Lower lobe of right lung (tissue), 2 donors: ENCODE data around the gene PI4KA. TPM values are rescaled to one million over a fixed set of nuclear protein-coding genes. Genes with fewer than 3 reads are reported as not detected.

Source experiments
- ATAC-seq, 2 donors: fragments of 200-7000 bp; cut with Tn5 transposase; one replicate each; pipeline ENCODE4 v1.9.1; 2020 to 2022; ENCODE audit warnings: mild to moderate bottlenecking in 2 of 2, moderate library complexity in 2 of 2
- DNase-seq: peaks from one replicate; pipeline ENCODE4 v3.0.0-alpha.2; 2020
- H3K27ac ChIP-seq: fragments of 200-600 bp; one replicate; pipeline ENCODE4 v1.8.0; 2022
- H3K27me3 ChIP-seq: fragments of 200-600 bp; one replicate; pipeline ENCODE4 v1.8.0; 2022; ENCODE audit warnings: low read depth
- H3K36me3 ChIP-seq: fragments of 200-600 bp; one replicate; pipeline ENCODE4 v1.8.0; 2022; ENCODE audit warnings: mild to moderate bottlenecking
- H3K4me1 ChIP-seq: fragments of 200-600 bp; one replicate; pipeline ENCODE4 v1.8.0; 2022
- H3K4me3 ChIP-seq: fragments of 200-600 bp; one replicate; pipeline ENCODE4 v1.8.0; 2022; ENCODE audit warnings: mild to moderate bottlenecking
- H3K9me3 ChIP-seq: fragments of 200-600 bp; one replicate; pipeline ENCODE4 v1.8.0; 2022
- intact Hi-C: fragments of 100-400 bp; cut with DNase I; formaldehyde crosslinking; loops from one replicate; pipeline ENCODE4 v1.11.0; 2022
- total RNA-seq: library from RNA; stranded (reverse); fragmentation: NEBNext Ultra II Directional; extraction: Animal tissue kit (Norgen Biotek cat#: 25700); gene quantifications from one replicate; pipeline ENCODE4 v1.2.1, GENCODE V29; 2021
- TF ChIP-seq, protein P1 (sequence below): fragments of 200-600 bp; IDR thresholded peaks from one replicate; pipeline ENCODE4 v1.8.0; 2022; ENCODE audit warnings: antibody characterized with exemption, mild to moderate bottlenecking
- donor health status: DM: no; HTN: yes; CAD: no; lungs with severe emphysema.

The PI4KA gene
- total RNA-seq, 1 donor from 2014 or later = 109 TPM

DNA sequence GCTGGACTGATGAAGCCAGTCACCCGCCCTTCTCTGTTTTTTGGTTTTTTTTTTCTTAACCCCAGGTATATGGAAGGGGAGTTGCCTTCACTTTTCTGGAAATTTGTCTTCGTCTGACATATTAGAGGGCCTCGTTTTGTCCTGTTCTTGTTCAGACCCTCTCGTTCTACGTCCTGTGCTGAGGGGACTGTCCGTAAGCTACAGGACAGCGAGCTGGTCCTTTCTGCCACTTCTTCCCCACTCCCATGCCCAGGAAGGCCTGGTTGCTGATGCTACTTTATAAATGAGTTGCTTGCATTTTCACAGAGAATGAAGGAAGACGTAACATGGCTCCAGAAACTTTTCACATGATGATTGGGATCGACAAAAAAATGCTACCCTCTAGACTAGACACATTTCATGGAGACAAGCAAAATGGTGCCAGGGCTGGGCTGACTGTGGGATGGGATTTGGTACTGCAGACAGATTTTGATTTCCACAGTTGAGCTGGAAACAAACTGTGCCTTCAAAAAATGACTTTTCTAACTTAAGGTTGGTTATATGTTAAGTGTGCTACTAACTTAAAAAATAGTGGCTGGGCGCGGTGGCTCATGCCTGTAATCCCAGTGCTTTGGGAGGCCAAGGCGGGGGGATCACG is 31.4 kb upstream of the PI4KA start:
- no peak overlapping the region for H3K4me3 ChIP-seq
- intact Hi-C loops = no loop called here
- no peaks in the 10 kb centered on the region for H3K9me3 ChIP-seq
- no peak overlapping the region for H3K27ac ChIP-seq
- DNase-seq (no peak), ATAC-seq (no peak)
- peaks cover 44% of the 10 kb centered on the region for H3K36me3 ChIP-seq
- TF ChIP-seq, protein P1, sequence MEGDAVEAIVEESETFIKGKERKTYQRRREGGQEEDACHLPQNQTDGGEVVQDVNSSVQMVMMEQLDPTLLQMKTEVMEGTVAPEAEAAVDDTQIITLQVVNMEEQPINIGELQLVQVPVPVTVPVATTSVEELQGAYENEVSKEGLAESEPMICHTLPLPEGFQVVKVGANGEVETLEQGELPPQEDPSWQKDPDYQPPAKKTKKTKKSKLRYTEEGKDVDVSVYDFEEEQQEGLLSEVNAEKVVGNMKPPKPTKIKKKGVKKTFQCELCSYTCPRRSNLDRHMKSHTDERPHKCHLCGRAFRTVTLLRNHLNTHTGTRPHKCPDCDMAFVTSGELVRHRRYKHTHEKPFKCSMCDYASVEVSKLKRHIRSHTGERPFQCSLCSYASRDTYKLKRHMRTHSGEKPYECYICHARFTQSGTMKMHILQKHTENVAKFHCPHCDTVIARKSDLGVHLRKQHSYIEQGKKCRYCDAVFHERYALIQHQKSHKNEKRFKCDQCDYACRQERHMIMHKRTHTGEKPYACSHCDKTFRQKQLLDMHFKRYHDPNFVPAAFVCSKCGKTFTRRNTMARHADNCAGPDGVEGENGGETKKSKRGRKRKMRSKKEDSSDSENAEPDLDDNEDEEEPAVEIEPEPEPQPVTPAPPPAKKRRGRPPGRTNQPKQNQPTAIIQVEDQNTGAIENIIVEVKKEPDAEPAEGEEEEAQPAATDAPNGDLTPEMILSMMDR = no peak
- H3K27me3 ChIP-seq = no peaks in the 10 kb centered on the region
- peaks cover 12% of the 10 kb centered on the region for H3K4me1 ChIP-seq

DNA sequence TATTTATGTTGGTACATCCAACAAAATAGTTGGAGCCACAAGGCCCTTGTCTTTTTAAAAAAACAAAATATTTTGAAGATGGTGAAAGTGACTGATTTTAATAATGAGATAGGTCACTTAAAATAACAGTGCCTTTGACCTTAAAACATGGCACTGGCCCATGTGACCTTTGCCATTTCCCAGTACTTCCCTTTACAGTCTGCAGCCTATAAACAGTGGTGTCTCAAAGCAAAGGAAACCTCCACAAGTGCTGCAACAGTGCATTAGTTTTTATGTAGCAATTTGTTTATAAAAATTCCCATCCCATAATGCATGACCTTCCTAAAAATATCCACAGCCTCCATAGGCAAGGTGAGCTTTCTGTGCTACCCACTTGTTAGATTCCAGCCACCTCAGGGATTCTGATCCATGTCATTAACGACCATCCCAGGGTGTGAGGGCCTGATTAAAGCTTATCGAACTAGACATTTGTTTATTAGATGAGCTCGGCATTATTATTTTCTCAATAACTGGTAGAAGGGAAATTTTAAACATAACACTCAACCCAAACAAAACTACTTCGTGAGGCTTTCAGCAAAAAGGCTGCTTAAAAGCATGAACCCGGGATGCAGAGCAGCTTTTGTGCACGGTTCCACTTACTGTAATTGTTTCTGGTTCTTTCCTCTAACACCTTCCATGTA is 30.6 kb upstream of the PI4KA start:
- Histone ChIP-seq H3K27ac (no peak overlapping the region), H3K9me3 (no peaks in the 10 kb centered on the region), H3K4me3 (no peak overlapping the region), H3K4me1 (peaks cover 12% of the 10 kb centered on the region), H3K27me3 (no peaks in the 10 kb centered on the region), H3K36me3 (peaks cover 53% of the 10 kb centered on the region)
- TF ChIP-seq, protein P1 = no peak
- no peak for DNase-seq
- ATAC-seq = no peak
- intact Hi-C loops = no loop called here

DNA sequence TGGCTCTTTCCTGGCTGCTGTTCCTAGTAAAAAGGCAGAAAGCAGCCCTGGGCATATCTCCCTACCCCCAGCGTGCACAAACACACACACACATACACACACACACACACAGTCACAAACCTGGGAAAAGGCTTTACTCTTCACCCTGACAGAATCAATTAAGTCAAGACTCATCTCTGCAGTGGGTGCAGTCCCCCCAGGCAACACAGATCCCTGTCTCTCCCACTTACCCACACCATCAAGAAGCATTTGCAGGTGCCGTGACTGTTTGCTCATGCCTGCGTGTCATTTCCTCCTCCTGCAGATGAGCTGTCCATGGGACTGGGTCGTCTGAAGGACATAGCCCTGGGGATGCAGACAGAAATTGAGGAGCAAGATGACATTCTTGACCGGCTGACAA is 28.8 kb upstream of the PI4KA start:
- DNase-seq (no peak), ATAC-seq (no peak)
- intact Hi-C loops = no loop called here
- no peaks in the 10 kb centered on the region for H3K27me3 ChIP-seq
- H3K4me3 ChIP-seq = no peak overlapping the region
- peaks cover 70% of the 10 kb centered on the region for H3K36me3 ChIP-seq
- H3K9me3 ChIP-seq = no peaks in the 10 kb centered on the region
- H3K27ac ChIP-seq = no peak overlapping the region
- TF ChIP-seq, protein P1 = no peak
- peaks cover 12% of the 10 kb centered on the region for H3K4me1 ChIP-seq

DNA sequence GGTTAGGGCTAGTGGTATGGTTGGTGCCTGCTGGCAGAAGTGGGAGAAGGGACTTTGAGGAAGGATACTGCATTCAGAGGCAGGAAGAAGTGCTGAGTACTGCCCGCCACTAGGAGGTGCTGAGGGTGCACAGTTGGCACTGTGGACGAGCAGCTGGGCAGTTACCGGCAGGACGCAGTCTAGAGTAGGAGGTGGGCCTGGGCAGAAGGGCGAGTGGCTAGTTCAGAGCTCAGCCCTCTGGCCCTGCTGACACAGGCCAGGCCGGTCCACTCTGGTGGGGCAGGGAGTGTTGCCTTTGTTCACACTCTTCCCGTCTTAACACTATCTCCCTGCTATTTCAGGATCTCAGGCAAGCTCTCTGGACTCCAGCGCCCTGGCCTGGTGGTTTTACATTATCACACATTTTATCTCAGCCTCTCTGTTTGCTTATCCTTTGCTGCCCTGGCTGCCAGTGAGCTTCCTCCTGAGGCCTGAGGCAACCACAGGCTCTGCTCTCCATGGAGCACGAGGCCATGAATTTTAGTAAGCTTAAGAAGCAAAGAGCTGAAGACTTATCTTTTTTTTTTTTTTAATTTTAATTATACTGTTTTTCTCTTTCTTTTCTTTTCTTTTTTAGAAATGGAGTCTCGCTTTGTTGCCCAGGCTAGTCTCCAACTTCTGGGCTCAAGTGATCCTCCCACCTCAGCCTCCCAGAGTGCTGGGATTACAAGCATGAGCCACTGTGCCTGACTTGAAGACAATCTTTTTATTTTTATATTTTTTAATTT is 27.1 kb upstream of the PI4KA start:
- TF ChIP-seq, protein P1 = peak; percentile 88
- ATAC-seq (peak; percentile 98 to 99), DNase-seq (peak; percentile 90)
- intact Hi-C loops = no loop called here
- peak overlapping the region; percentile 51 for H3K27ac ChIP-seq
- no peaks in the 10 kb centered on the region for H3K9me3 ChIP-seq
- no peak overlapping the region for H3K4me3 ChIP-seq
- peaks cover 12% of the 10 kb centered on the region for H3K4me1 ChIP-seq
- peaks cover 87% of the 10 kb centered on the region for H3K36me3 ChIP-seq
- no peaks in the 10 kb centered on the region for H3K27me3 ChIP-seq

DNA sequence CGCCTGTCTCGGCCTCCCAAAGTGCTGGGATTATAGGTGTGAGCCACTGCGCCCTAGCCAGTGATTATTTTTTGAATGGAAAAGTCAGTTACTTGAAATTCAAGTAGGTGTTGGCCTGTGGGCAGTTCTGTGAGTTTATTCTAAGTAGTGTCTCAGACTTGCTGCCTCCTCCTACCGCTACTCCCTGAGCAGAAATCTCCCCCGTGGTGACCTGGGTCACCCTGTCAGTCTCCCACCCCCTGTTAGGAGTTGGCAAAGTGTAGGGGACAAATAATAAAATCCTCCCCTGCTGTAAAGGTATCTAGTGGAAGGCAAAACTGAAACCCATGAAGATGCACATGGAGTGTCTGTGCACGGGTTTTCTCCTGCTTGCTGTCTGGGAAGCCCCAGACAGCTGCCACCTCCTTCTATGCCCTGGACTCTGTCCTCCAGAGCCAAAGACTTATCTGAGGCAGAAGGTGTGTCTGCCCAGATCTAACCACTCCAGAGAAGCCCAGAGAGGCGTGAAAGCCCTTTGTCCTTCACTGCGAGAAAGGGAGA is 26.5 kb upstream of the PI4KA start:
- Histone ChIP-seq H3K27me3 (no peaks in the 10 kb centered on the region), H3K9me3 (no peaks in the 10 kb centered on the region), H3K4me1 (peaks cover 12% of the 10 kb centered on the region), H3K4me3 (no peak overlapping the region), H3K27ac (no peak overlapping the region), H3K36me3 (peaks cover 90% of the 10 kb centered on the region)
- DNase-seq (no peak), ATAC-seq (no peak)
- TF ChIP-seq, protein P1 = no peak
- intact Hi-C loops = no loop called here
